ENCODE data around the gene ZBTB46.
"Not testable (repeated sequence)": the region's sequence is repeated elsewhere in the genome, so short reads cannot be mapped to it uniquely, and the experiment has no call there.

ZBTB46 gene

DNA sequence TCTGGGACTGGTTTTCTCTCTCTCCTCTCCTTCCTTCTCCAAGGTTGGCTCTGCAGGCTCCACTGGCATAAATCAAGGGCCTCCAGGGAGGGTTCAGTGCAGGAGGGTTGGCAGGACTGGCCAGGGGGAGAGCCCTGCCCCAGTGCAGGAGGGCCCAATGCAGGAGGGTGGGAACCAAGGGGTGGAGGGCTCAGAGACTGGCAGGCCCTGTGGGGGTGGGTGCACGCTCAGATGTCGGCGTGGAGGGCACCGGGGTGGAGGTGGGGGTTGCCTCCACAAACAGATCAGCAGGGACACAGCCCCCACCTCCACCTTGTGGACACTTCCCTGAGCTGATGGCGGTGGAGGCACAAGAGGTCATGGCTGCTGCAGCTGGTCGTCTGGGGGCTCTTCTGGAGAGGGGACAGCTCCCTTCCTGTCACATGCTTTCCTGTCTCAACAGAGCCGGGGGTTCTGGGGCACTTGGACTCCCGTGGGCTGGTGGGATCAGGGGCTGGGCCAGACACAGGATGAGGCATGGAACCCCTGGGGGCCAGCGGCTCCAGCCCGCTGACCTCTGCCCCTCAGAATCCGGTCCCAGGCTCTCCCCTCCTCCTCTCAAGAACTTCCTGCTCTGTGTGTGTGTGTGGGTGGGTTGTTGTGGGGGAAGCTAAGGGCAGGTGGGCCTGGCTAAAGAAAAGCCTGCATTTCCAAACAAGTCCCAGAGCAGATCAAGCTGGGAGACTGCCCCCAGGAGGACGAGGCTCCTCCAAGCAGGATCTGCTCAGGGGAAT, 27.5 kb upstream of the ZBTB46 start:
- peak; percentile 44 for DNase-seq (ENCODE audit: low spot score)

DNA sequence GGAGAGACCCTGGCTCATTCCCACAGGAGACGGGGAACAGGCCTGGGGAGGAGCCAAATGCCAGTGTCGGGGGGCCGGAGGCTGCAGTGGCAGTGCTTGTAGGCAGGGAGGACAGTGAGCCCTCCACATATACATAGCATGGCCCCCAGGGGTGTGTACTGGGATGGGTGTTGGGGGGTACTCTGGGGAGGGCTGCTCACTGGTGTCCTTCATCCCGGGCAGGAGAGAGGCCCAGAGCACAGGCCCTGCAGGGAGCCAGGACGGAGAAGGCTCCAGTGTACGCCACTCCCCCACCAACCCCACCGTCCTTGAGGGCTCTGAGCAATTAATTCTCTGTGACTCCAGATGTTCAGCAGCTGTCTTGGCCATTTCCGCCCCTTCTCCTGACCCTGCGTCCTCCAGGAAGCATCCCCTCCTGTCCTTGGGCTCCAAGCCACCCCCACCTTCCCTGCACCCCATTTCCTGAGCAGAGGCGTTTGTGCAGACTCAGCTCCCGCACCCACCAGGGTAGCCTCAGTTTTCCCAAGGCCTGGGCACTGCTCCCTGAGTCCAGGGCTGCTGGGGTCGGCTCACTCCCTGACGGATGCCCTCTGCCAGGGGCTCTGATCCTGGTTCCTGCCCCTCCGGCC, 26.8 kb upstream of the ZBTB46 start:
- DNase-seq (ENCODE audit: low spot score), result no peak

DNA sequence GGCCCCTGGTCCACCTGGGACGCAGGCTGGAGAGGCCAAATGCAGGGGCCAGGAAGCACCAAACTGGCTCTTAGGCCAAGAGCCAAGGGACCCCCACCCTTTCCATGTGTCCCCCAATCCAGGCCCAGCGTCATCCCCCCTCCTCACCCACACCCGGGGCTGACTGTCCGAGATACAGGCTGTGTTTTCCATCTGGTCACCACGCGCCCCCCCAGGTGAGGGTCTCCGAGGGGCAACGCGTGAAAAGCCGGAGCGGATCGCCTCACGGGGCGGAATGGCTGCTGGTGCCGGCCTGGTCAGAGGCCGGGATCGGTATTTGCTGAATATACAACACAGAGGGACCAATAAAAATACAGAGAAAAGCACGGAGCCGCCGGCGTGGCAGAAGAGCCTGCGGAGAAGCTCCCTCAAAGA, 25.0 kb upstream of the ZBTB46 start:
- DNase-seq (ENCODE audit: low spot score), result no peak

DNA sequence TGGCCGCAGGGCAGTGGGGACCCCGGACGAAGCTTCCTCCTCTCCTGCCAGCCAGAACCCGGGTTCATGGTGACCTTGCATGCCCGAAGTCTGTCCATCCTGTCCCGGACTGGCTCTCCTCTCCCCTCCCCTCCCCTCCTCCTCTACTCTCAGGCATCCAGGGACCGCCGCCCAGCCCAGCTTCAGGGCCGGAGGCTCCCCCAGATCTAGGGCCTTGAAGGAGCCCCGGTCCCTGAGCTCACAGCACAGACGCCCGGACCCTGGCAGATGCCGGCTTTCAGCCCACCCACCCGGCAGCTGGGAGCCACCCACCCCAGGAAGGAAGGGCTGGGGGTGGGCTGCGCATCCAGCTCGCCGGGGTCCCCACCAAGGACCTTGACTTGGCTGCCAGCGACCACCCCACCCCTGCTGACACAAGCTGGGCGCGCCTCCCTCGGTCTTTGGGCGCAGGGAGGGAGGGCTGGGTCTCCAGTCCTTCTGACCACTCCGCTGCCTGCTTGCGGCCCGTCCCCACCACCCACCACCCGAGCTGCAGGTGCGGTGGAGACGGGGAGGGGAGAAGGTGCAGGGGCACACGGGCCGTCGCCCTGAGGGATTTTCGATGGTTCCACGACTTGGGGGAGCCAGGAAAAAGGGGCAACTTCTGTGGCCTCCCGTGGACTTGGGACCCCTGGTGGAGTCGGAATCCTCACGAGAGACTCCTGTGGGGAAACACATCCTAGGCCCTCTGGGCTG, 24.5 kb upstream of the ZBTB46 start:
- DNase-seq (ENCODE audit: low spot score), result no peak

- no peak for DNase-seq (ENCODE audit: low spot score)
Measured at GRCh38 chr20:63854766-63855362, 23.8 kb upstream of the ZBTB46 start.

GRCh38 chr20:63854069-63854765, 23.2 kb upstream of the ZBTB46 start:
- DNase-seq (ENCODE audit: low spot score), result no peak

GRCh38 chr20:63853733-63854068, 22.6 kb upstream of the ZBTB46 start:
- not testable (repeated sequence) for DNase-seq (ENCODE audit: low spot score)

GRCh38 chr20:63851548-63851943, 20.5 kb upstream of the ZBTB46 start:
- not testable (repeated sequence) for DNase-seq (ENCODE audit: low spot score)

DNA sequence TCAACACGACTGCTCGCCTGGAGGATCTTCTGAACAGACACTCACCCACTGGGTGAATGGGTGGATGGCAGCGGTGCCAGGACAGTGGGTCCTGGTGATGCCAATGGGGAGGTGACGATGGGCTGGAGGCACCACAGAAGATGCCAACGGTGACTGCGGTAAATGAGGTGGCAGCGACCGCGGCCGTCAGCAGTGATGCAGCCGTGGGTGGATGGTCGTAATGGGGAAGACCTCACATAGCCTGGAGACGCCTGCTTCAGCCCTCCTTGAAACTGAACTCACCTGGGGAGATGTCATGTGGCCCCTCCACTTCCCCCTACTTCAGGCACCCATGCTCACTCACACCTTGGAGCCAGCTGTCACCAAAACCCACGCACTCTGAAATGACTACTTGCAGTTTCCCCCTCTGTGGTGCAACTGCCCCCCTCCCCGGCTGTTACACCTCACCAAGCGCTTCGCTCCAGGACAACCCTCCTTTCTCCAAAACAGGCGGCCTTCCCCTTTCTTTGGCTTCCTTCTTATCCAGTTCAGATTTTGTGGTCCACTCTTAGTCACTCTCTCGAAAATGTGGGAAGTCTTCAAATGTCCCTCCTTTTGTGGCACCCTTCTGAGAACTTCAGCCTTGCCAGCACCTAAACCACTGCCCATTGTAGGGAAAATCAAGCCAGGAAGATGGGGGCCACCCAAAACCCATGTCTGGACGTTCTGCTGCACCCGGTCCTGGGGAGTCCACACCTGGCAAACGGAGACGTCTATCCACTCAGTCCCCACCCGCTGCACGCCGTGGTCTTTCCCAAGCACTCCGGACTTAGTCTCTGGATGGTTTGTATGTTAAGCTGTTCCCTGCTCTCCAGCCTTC, 19.9 kb upstream of the ZBTB46 start:
- no peak for DNase-seq (ENCODE audit: low spot score)

GRCh38 chr20:63848003-63848911, 17.2 kb upstream of the ZBTB46 start:
- DNase-seq (ENCODE audit: low spot score), result no peak

- no peak for DNase-seq (ENCODE audit: low spot score)
Measured at GRCh38 chr20:63847237-63848002, 16.4 kb upstream of the ZBTB46 start.

- DNase-seq (ENCODE audit: low spot score), result no peak
Measured at GRCh38 chr20:63846888-63847236, 15.8 kb upstream of the ZBTB46 start.

DNA sequence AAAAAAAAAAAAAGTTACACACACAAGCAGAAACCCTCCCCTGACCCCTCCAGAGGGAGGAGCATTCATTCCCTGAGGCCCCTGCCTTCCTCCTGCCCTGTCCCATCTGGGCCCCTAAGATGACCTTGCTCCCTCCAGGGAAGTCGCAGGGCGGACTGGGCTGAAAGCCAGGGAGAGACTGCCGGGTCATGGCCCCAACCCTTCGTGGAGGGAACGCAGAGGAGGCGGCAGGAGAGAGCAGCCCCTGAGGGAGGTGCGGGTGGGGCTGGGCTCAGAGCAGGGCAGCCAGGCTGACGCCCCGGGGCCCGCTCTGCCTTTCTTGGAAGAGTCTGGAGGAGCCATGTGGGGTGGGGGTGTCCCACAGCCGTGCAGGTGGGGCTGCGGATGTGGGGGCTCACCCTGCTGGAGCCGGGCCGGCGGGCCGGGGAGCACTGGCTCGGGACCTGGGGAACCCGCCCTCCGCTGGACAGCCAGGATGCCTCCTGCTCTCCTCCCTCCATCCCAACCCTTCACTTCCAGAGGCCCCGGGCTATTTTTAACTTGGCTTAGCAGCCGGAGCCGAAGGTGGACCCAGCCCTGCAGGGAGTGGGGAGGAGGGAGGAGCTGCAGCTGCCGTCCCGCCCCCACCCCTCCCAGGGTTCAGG, 15.2 kb upstream of the ZBTB46 start:
- no peak for DNase-seq (ENCODE audit: low spot score)

DNA sequence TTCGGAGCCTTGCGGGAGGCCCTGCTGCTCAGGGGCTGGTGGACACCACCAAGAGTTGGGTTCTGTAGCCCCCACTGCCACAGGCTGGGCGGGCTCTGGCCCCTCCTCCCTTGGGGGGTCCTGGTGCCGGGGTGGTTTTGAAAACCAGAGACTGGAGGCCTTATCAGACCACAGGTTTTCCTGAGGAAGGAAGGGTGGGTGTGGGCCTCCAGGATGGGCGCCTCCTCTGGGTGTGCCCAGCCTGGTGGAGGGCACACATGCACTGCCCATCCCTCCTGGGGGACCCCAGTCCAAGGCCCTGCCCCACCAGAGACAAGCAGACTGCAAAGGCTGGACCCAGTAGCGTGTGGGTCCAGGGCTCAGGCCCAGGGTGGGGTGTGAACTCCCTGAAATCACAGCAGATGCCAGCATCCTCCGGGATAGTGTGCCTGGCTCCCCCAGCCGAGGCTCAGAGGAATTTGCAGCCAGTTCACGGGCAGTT, 13.5 kb upstream of the ZBTB46 start:
- DNase-seq (ENCODE audit: low spot score), result no peak

GRCh38 chr20:63843778-63844177, 12.7 kb upstream of the ZBTB46 start:
- DNase-seq (ENCODE audit: low spot score), result no peak

- DNase-seq (ENCODE audit: low spot score), result no peak
Measured at GRCh38 chr20:63843222-63843621, 12.2 kb upstream of the ZBTB46 start.

DNA sequence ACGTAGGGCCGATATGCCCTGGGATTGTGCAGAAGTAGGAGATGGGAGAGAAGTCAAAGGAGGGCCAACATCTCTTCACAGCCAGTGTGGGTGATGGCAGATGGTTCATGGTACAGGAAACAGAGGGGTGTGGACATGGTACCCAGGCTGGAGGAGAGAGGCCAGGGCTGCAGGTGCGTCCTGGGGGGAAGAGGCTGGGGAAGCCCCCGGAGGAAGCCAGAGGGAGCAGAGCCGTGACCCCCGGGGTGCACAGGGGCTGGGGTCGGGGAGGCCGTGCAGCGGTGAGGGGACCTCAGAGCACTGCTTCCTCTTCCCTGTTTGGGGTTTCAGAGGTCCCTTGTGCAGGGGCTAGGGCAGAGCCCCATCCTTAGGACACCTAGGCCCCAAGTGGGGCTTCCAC, 11.2 kb upstream of the ZBTB46 start:
- DNase-seq (ENCODE audit: low spot score), result no peak

GRCh38 chr20:63840405-63840828, 9.4 kb upstream of the ZBTB46 start:
- no peak for DNase-seq (ENCODE audit: low spot score)

- DNase-seq (ENCODE audit: low spot score), result no peak
Measured at GRCh38 chr20:63839620-63840019, 8.6 kb upstream of the ZBTB46 start.

Data from RKO (cell line).